GM13976 (cell line): ENCODE results near the gene ALK.

ENCODE experiments used
- DNase-seq: peaks from one replicate; pipeline ENCODE4 v3.0.0; 2012; ENCODE audit warnings: low spot score
- CTCF ChIP-seq: IDR thresholded peaks from 2 replicates; pipeline ENCODE4 v1.5.1; 2012; ENCODE audit warnings: borderline replicate concordance, mild to moderate bottlenecking; ENCODE audit not compliant: insufficient read depth; ENCODE audit errors: extremely low read depth, missing control alignments, control extremely low read depth
- in situ Hi-C: fragments of 300-500 bp; cut with MboI; formaldehyde crosslinking; loops from one replicate; pipeline ENCODE4 v1.12.0; 2022; ENCODE audit warnings: low sequenced_read_pairs, mixed read lengths, inconsistent platforms; ENCODE audit not compliant: unreplicated experiment

ALK gene

GRCh38 chr2:29452036-29452435 lies 469.4 kb downstream of the ALK start:
- TF ChIP-seq CTCF: no peak
- no peak for DNase-seq
- in situ Hi-C loops: no loop called here

DNA sequence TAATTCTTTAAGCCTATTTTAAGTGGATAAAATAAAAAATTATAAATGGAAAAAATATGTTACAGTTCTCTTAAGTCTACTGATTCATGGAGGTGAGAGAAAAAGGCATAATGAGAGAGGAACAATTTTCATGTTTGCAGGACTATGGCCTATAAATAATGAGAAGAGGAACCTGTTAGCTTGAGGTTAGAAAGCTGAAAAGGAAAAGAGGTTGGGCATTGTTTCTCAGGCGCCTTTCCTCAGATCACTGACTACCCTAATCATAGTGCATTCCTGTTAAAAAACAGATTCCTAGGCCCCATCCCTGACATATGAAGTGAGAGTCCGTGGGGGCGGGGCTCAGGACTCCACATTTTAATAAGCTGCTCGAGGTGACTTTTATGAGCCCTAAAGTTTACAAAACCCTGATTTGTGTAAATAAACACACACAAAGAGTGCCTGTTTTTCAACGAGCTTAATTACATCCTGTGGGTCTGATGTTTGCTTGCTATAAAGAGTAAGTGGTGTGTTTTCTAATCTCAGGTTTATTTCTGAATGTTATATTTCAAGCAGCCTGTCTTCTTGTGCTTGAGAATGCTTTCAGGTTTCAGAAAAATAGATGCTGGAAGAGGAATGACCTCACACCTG lies 470.7 kb downstream of the ALK start:
- in situ Hi-C loops: no loop called here
- no peak for DNase-seq
- TF ChIP-seq CTCF: no peak

GRCh38 chr2:29449499-29449898 lies 471.9 kb downstream of the ALK start:
- no peak for TF ChIP-seq CTCF
- DNase-seq: no peak
- in situ Hi-C loops: no loop called here

DNA sequence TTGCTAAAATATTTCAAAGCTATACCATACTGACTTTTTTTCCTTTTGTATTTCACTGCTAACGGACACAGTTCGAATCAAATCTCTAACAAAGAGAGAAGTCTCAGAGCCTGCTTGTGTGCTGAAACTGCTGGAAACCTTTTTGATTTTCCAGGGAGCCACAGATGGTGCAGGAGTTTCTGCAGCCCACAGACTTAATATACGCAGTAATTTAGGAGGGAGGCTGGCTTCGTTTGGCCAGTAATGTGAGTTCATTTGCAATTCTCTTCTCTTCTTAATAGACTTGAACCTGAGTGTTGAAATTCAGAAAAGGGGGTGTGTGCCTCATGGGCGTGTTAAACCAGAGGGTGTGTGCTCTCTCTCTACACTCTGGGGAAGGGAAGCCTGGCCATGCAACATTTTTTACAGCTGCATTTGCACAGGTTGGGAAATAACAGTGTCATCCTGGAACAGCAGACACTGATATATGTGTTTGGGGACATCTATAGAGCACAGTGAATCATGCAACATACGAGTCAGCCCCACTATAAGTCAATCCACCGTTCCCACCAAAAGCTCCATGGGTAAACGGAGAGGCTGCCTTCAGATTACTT lies 473.2 kb downstream of the ALK start:
- DNase-seq: no peak
- in situ Hi-C loops: no loop called here
- TF ChIP-seq CTCF: no peak

GRCh38 chr2:29447513-29447912 lies 473.9 kb downstream of the ALK start:
- no peak for TF ChIP-seq CTCF
- in situ Hi-C loops: no loop called here
- DNase-seq: no peak

DNA sequence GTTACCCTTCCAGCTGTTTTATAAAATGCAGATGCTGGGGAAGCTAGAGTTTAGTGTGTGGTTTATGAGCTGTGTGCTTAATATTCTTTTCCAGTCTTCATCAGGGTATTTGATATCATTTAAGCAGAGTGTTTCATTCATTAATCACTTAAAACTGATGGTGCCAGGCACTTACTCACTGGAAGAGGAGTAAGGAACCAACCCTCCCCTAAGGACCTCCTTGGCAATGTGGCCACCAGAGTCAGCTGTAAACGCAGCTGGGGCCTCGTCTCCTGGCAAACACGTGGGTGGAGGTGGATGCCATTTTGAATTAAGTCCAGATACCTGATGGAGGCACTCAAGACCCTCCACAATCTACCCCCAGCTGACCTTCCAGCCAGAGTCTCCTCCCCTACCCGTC lies 474.5 kb downstream of the ALK start:
- TF ChIP-seq CTCF: no peak
- in situ Hi-C loops: no loop called here
- no peak for DNase-seq
